Gastrocnemius medialis (tissue), 4 donors: ENCODE results near the gene ASB1. TPM values are rescaled to one million over a fixed set of nuclear protein-coding genes. Genes with fewer than 3 reads are reported as not detected.

Source experiments
- ATAC-seq, 2 donors: fragments of 150-250 bp; one replicate each; pipeline ENCODE4 v1.9.1; 2016
- DNase-seq, 2 donors: peaks; one replicate each; pipeline ENCODE4 v3.0.0-alpha.2; 2019
- H3K27ac ChIP-seq, 4 donors: fragments of 200-600 bp; sonication (generic); 1 replicate in 1 of 4; 2 replicates in 3 of 4; pipeline ENCODE4 v1.5.1; 2016 to 2018; ENCODE audit warnings: mild to moderate bottlenecking in 2 of 4, moderate library complexity in 1 of 4
- H3K27me3 ChIP-seq, 3 donors: fragments of 200-600 bp; sonication (generic) in 2 of 3; 1 replicate in 1 of 3; 2 replicates in 2 of 3; pipeline versions ENCODE4 v1.5.1 to v1.6.0; 2016 to 2019; ENCODE audit warnings: mild to moderate bottlenecking in 1 of 3, moderate library complexity in 1 of 3
- H3K36me3 ChIP-seq, 2 donors: fragments of 200-600 bp; sonication (generic) in 1 of 2; one replicate each; pipeline ENCODE4 v1.5.1; 2017 to 2018
- H3K4me1 ChIP-seq, 2 donors: fragments of 200-600 bp; sonication (generic) in 1 of 2; one replicate each; pipeline ENCODE4 v1.5.1; 2016 to 2017; ENCODE audit warnings: mild to moderate bottlenecking in 2 of 2
- H3K4me3 ChIP-seq, 4 donors: fragments of 200-600 bp; sonication (generic) in 3 of 4; 1 replicate in 1 of 4; 2 replicates in 3 of 4; pipeline ENCODE4 v1.5.1; 2016 to 2019; ENCODE audit warnings: mild to moderate bottlenecking in 2 of 4
- H3K9me3 ChIP-seq, 3 donors: fragments of 200-600 bp; sonication (generic) in 2 of 3; 1 replicate in 1 of 3; 2 replicates in 2 of 3; pipeline ENCODE4 v1.5.1; 2016 to 2019
- POLR2A ChIP-seq, 2 donors: fragments of 450-650 bp; IDR thresholded peaks; one replicate each; pipeline ENCODE4 v1.6.1; 2017; ENCODE audit warnings: antibody characterized with exemption in 2 of 2, mild to moderate bottlenecking in 2 of 2, moderate library complexity in 2 of 2
- in situ Hi-C, 4 donors: fragments of 200-750 bp; cut with MboI; loops; one replicate each; pipeline versions ENCODE4 v1.15.0 to v1.8.0; 2017; ENCODE audit warnings: low sequenced_read_pairs in 4 of 4
- intact Hi-C: fragments of 100-400 bp; cut with DNase I; formaldehyde crosslinking; loops from one replicate; pipeline ENCODE4 v1.15.1; 2023; ENCODE audit warnings: low total_unique reads
- total RNA-seq, 4 donors: library from RNA; depleted of rRNA; stranded (reverse); fragments of >200 nt; gene quantifications; one replicate each; pipeline versions ENCODE4 v1.1.0 to v1.2.3, GENCODE V29; 2016
- TF ChIP-seq, protein P1 (sequence below), 5 experiments: fragments of 450-650 bp in 3 of 5; fragments of 200-600 bp in 2 of 5; sonication (generic) in 2 of 5; IDR thresholded peaks in 4 of 5; conservative IDR thresholded peaks in 1 of 5; 1 replicate in 4 of 5; 2 replicates in 1 of 5; pipeline ENCODE4 v1.5.1; 2016 to 2019; ENCODE audit warnings: antibody characterized with exemption in 5 of 5, mild to moderate bottlenecking in 3 of 5, moderate library complexity in 3 of 5

ASB1 gene
- total RNA-seq, 4 donors from 2014 or later = 17.1 to 33.6 (median 26.3) TPM

DNA sequence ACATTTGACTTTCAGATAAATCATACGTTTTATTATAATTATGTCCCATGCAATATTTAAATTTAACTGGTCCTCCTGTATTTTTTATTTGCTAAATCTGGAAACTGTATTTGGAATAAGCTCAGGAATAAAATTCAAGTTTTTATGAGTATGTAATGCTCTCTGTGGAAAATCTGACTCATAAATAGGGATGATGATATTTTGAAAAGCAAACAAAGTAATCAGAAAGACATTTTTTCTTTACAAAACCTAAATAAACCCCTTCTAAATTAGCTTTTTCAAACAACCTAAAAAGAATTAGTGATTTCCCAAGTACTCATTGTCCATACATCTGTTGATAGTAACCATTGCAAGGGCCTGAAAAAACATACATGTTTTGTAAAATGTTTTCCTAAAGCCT lies 41.1 kb downstream of the ASB1 start:
- no peak overlapping the region for H3K4me3 ChIP-seq
- no peaks in the 10 kb centered on the region for H3K9me3 ChIP-seq
- intact Hi-C loops (no loop called here), in situ Hi-C loops (loop anchor here in 2 of 4 donors (10.0 to 25.0 kb wide), 2 partner anchors 103 to 105 kb away; no protein-coding TSS in a partner anchor)
- H3K27ac ChIP-seq = no peak overlapping the region
- TF ChIP-seq POLR2A (IDR thresholded peaks at IDR 0.05) = no peak
- TF ChIP-seq, protein P1, sequence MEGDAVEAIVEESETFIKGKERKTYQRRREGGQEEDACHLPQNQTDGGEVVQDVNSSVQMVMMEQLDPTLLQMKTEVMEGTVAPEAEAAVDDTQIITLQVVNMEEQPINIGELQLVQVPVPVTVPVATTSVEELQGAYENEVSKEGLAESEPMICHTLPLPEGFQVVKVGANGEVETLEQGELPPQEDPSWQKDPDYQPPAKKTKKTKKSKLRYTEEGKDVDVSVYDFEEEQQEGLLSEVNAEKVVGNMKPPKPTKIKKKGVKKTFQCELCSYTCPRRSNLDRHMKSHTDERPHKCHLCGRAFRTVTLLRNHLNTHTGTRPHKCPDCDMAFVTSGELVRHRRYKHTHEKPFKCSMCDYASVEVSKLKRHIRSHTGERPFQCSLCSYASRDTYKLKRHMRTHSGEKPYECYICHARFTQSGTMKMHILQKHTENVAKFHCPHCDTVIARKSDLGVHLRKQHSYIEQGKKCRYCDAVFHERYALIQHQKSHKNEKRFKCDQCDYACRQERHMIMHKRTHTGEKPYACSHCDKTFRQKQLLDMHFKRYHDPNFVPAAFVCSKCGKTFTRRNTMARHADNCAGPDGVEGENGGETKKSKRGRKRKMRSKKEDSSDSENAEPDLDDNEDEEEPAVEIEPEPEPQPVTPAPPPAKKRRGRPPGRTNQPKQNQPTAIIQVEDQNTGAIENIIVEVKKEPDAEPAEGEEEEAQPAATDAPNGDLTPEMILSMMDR (IDR thresholded peaks at IDR 0.05 in 4 of 5, conservative IDR thresholded peaks at IDR 0.05 in 1 of 5) = no peak
- no peak for DNase-seq
- H3K4me1 ChIP-seq = no peaks in the 10 kb centered on the region
- ATAC-seq = no peak
- no peaks in the 10 kb centered on the region for H3K36me3 ChIP-seq
- H3K27me3 ChIP-seq = no peaks in the 10 kb centered on the region

DNA sequence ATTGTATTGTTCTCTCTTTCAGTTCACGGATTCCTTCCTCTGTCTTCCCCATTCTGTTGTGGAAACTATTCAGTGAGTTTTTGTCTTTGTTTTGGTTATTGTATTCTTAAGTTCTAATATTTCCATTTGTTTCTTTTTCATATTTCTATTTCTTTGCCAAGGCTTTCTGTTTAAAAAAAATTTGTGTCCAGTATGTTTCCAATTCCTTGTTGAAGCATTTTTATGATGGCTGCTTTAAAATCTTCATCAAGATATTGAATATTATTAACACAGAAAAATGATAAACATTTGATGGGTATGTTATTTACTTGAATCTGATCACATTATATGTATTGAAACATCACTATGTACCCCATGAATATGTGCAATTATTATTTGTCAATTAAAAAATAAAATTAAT lies 42.4 kb downstream of the ASB1 start:
- H3K9me3 ChIP-seq = peaks cover 0 to 7% (median 0%) of the 10 kb centered on the region in 3 donors
- no peaks in the 10 kb centered on the region for H3K4me1 ChIP-seq
- TF ChIP-seq, protein P1 (IDR thresholded peaks at IDR 0.05 in 4 of 5, conservative IDR thresholded peaks at IDR 0.05 in 1 of 5) = no peak
- TF ChIP-seq POLR2A (IDR thresholded peaks at IDR 0.05) = no peak
- ATAC-seq (no peak), DNase-seq (no peak)
- no peaks in the 10 kb centered on the region for H3K36me3 ChIP-seq
- no peak overlapping the region for H3K4me3 ChIP-seq
- in situ Hi-C loops (loop anchor here in 2 of 4 donors (10.0 to 25.0 kb wide), 2 partner anchors 104 to 107 kb away; no protein-coding TSS in a partner anchor), intact Hi-C loops (no loop called here)
- no peaks in the 10 kb centered on the region for H3K27me3 ChIP-seq
- H3K27ac ChIP-seq = no peak overlapping the region

DNA sequence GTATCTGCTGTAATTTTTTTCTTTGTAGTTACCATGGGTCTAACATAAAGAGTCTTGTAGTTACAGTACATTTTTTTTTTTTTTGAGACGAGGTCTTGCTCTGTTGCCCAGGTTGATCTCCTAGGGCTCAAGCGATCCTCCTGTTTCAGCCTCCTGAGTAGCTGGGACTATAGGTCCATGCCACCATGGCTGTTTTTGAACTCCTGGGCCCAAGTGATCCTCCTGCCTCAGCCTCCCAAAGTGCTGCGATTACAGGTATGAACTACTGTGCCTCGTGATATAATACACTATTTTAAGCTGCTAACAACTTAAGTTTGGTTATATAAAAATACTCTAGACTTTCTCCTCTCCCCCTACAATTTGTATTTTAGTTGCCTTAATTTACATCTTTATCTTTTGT lies 46.3 kb downstream of the ASB1 start:
- H3K27me3 ChIP-seq = no peaks in the 10 kb centered on the region
- intact Hi-C loops = no loop called here
- no peaks in the 10 kb centered on the region for H3K4me1 ChIP-seq
- H3K27ac ChIP-seq = no peak overlapping the region
- H3K9me3 ChIP-seq = peaks cover 0 to 7% (median 0%) of the 10 kb centered on the region in 3 donors
- no peaks in the 10 kb centered on the region for H3K36me3 ChIP-seq
- TF ChIP-seq, protein P1 (IDR thresholded peaks at IDR 0.05 in 4 of 5, conservative IDR thresholded peaks at IDR 0.05 in 1 of 5) = no peak
- TF ChIP-seq POLR2A (IDR thresholded peaks at IDR 0.05) = no peak
- no peak overlapping the region for H3K4me3 ChIP-seq
- in situ Hi-C loops = loop anchor here in 1 of 4 donors (25.0 kb wide), 1 partner anchor 111 kb away; no protein-coding TSS in a partner anchor
- ATAC-seq (no peak), DNase-seq (no peak)

DNA sequence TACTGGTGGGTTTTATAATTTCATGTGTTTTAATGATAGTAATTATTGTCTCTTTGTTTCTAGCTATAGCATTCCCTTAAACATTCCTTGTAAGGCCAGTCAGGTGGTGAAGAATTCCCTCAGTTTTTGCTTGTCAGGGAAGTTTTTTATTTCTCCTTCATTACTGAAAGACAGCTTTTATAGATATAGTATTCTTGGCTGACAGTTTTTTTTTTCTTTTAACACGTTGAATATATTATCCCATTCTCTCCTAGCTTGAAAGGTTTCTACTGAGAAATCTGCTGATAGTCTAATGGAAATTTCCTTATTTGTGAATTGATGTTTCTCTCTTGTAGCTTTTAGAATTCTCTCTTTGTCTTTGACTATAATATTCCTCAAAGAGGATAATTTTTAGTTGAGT lies 46.8 kb downstream of the ASB1 start:
- Histone ChIP-seq H3K4me1 (no peaks in the 10 kb centered on the region), H3K4me3 (no peak overlapping the region), H3K9me3 (peaks cover 0 to 7% (median 0%) of the 10 kb centered on the region in 3 donors), H3K27me3 (no peaks in the 10 kb centered on the region), H3K36me3 (no peaks in the 10 kb centered on the region), H3K27ac (no peak overlapping the region)
- in situ Hi-C loops = loop anchor here in 1 of 4 donors (25.0 kb wide), 1 partner anchor 111 kb away; no protein-coding TSS in a partner anchor
- TF ChIP-seq POLR2A (IDR thresholded peaks at IDR 0.05) = no peak
- TF ChIP-seq, protein P1 (IDR thresholded peaks at IDR 0.05 in 4 of 5, conservative IDR thresholded peaks at IDR 0.05 in 1 of 5) = no peak
- intact Hi-C loops = no loop called here
- ATAC-seq (no peak), DNase-seq (no peak)

DNA sequence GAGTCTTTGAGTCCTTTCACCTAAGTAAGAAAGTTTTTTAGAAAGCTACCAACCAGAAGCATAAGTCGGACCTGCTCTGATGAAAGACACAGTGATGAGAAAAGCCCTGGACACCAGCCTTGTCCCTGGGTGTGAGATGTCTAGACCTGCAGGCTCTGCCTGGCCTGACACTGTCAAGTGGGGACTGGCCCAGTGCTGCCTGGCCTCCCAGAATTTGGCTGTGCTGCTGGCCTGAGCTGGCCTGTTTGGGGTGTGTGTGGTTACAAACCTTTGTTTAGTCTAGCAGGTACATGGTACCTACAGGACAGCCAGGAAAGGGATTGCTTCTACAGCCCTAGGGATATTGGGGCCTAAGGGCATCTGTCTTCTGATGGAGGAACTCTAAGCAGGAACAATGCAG lies 48.3 kb downstream of the ASB1 start:
- in situ Hi-C loops (no loop called here), intact Hi-C loops (no loop called here)
- Histone ChIP-seq H3K4me3 (no peak overlapping the region), H3K9me3 (peaks cover 0 to 7% (median 0%) of the 10 kb centered on the region in 3 donors), H3K36me3 (no peaks in the 10 kb centered on the region), H3K4me1 (no peaks in the 10 kb centered on the region), H3K27me3 (no peaks in the 10 kb centered on the region), H3K27ac (no peak overlapping the region)
- ATAC-seq (no peak), DNase-seq (no peak)
- TF ChIP-seq POLR2A (IDR thresholded peaks at IDR 0.05) = no peak
- TF ChIP-seq, protein P1 (IDR thresholded peaks at IDR 0.05 in 4 of 5, conservative IDR thresholded peaks at IDR 0.05 in 1 of 5) = no peak
